PC-9 (cell line): ENCODE data around the gene C10orf71. TPM values are rescaled to one million over a fixed set of nuclear protein-coding genes. Genes with fewer than 3 reads are reported as not detected.

Experiments
- BruUV-seq: library from RNA; stranded (reverse); fragments of 400-500 nt; replicated peaks from 2 replicates; lab custom pipeline; 2021; lab: Mats Ljungman, UMichigan
- CTCF ChIA-PET: fragments of 300-600 bp; sonication (Branson Sonifier 250); formaldehyde crosslinking; loops from one replicate; lab custom pipeline; 2022; ENCODE audit warnings: antibody characterized with exemption; lab: Charles Lee
- POLR2A ChIA-PET: fragments of 300-600 bp; sonication (Branson Sonifier 250); formaldehyde crosslinking; loops from one replicate; lab custom pipeline; 2022; ENCODE audit warnings: antibody characterized with exemption; ENCODE audit not compliant: unreplicated experiment; lab: Charles Lee
- DNase-seq, 2 experiments: peaks; one replicate each; pipeline versions ENCODE4 v3.0.0 to v3.0.0-alpha.2; 2015 to 2022; ENCODE audit warnings: mixed read lengths in 1 of 2
- H2AFZ ChIP-seq: fragments of 200-600 bp; sonication (generic); 2 replicates; pipeline ENCODE4 v1.8.1; 2017; ENCODE audit warnings: antibody characterized with exemption
- H3F3A ChIP-seq: fragments of 200-600 bp; sonication (generic); 2 replicates; pipeline ENCODE4 v1.8.1; 2017; ENCODE audit warnings: antibody characterized with exemption, mild to moderate bottlenecking, low read depth; ENCODE audit not compliant: insufficient read depth
- H3K27ac ChIP-seq: fragments of 200-600 bp; sonication (generic); 2 replicates; pipeline ENCODE4 v1.6.1; 2016; ENCODE audit warnings: mixed run types
- H3K27me3 ChIP-seq: fragments of 200-600 bp; sonication (generic); 2 replicates; pipeline ENCODE4 v1.6.1; 2016; ENCODE audit warnings: low read depth, mixed run types; ENCODE audit not compliant: insufficient read depth
- H3K36me3 ChIP-seq: fragments of 200-600 bp; sonication (generic); 2 replicates; pipeline ENCODE4 v1.6.1; 2016; ENCODE audit warnings: low read depth, mixed run types
- H3K4me1 ChIP-seq: fragments of 200-600 bp; sonication (generic); replicated peaks from 2 replicates; pipeline ENCODE4 v1.6.1; 2016; ENCODE audit warnings: mixed run types; ENCODE audit not compliant: insufficient read depth
- H3K4me2 ChIP-seq: fragments of 200-600 bp; sonication (generic); 2 replicates; pipeline ENCODE4 v1.6.1; 2017; ENCODE audit warnings: mixed run types
- H3K4me3 ChIP-seq: fragments of 200-600 bp; sonication (generic); 2 replicates; pipeline ENCODE4 v1.6.1; 2016; ENCODE audit warnings: mixed run types
- H3K79me2 ChIP-seq: fragments of 200-600 bp; sonication (generic); 2 replicates; pipeline ENCODE4 v1.6.1; 2017; ENCODE audit warnings: low read depth, mixed run types
- H3K9me2 ChIP-seq: fragments of 200-600 bp; sonication (generic); 2 replicates; pipeline ENCODE4 v1.8.1; 2017; ENCODE audit warnings: mild to moderate bottlenecking; ENCODE audit not compliant: insufficient read depth
- H3K9me3 ChIP-seq: fragments of 200-600 bp; sonication (generic); 2 replicates; pipeline ENCODE4 v1.8.1; 2016; ENCODE audit warnings: low read depth; ENCODE audit not compliant: insufficient read depth
- H4K20me1 ChIP-seq: fragments of 200-600 bp; sonication (generic); 2 replicates; pipeline ENCODE4 v1.8.1; 2017; ENCODE audit not compliant: insufficient read depth
- CTCF ChIP-seq: fragments of 200-600 bp; sonication (generic); conservative IDR thresholded peaks from 2 replicates; pipeline ENCODE4 v1.6.1; 2017; ENCODE audit warnings: mixed run types, antibody characterized with exemption, mild to moderate bottlenecking, moderate library complexity
- EZH2 ChIP-seq: fragments of 200-600 bp; sonication (generic); IDR thresholded peaks from 2 replicates; pipeline ENCODE4 v1.8.0; 2017; ENCODE audit warnings: antibody characterized with exemption, low read depth
- intact Hi-C: fragments of 100-400 bp; cut with micrococcal nuclease; formaldehyde crosslinking; loops from one replicate; pipeline ENCODE4 v1.10.0; 2022; ENCODE audit not compliant: unreplicated experiment
- total RNA-seq: library from RNA; stranded (reverse); gene quantifications from 2 replicates; pipeline ENCODE4 v1.2.3, GENCODE V29; 2021

The C10orf71 gene
- total RNA-seq, 1 experiment from 2014 or later: not detected

- CTCF ChIA-PET: no interaction called here
- TF ChIP-seq EZH2 (no peak), CTCF (no peak)
- intact Hi-C loops: no loop called here
- Histone ChIP-seq H3K9me3 (no peaks in the 10 kb centered on the region), H3K36me3 (no peaks in the 10 kb centered on the region), H3K4me3 (no peak overlapping the region), H2AFZ (no peak overlapping the region), H3K4me2 (no peak overlapping the region), H3K27ac (no peak overlapping the region), H3K27me3 (peaks cover 40% of the 10 kb centered on the region), H3K79me2 (no peaks in the 10 kb centered on the region), H3K4me1 (no peaks in the 10 kb centered on the region), H3K9me2 (no peaks in the 10 kb centered on the region), H4K20me1 (no peaks in the 10 kb centered on the region), H3F3A (no peaks in the 10 kb centered on the region)
- POLR2A ChIA-PET: no interaction called here
- no TSS peak for BruUV-seq
- no peak for DNase-seq
These were observed 12.1 kb downstream of the C10orf71 start for GRCh38 chr10:49310901-49311554.

GRCh38 chr10:49311555-49312236 is 12.7 kb downstream of the C10orf71 start:
- Histone ChIP-seq H3K9me3 (no peaks in the 10 kb centered on the region), H3K4me2 (no peak overlapping the region), H3K79me2 (no peaks in the 10 kb centered on the region), H3K27me3 (peaks cover 35% of the 10 kb centered on the region), H3K27ac (no peak overlapping the region), H3K4me1 (no peaks in the 10 kb centered on the region), H3K9me2 (no peaks in the 10 kb centered on the region), H2AFZ (no peak overlapping the region), H3K4me3 (no peak overlapping the region), H3F3A (no peaks in the 10 kb centered on the region), H4K20me1 (no peaks in the 10 kb centered on the region), H3K36me3 (no peaks in the 10 kb centered on the region)
- no TSS peak for BruUV-seq
- intact Hi-C loops: no loop called here
- no peak for DNase-seq
- ChIA-PET CTCF (no interaction called here), POLR2A (no interaction called here)
- no peak for TF ChIP-seq CTCF
- TF ChIP-seq EZH2: no peak

GRCh38 chr10:49312246-49312869 is 13.4 kb downstream of the C10orf71 start:
- H3K4me2 ChIP-seq: no peak overlapping the region
- H3K4me3 ChIP-seq: no peak overlapping the region
- H2AFZ ChIP-seq: no peak overlapping the region
- H3K36me3 ChIP-seq: no peaks in the 10 kb centered on the region
- H3K27ac ChIP-seq: no peak overlapping the region
- ChIA-PET CTCF (no interaction called here), POLR2A (no interaction called here)
- DNase-seq: no peak
- no peak for TF ChIP-seq CTCF
- no peak for TF ChIP-seq EZH2
- H4K20me1 ChIP-seq: no peaks in the 10 kb centered on the region
- H3K9me3 ChIP-seq: no peaks in the 10 kb centered on the region
- no peaks in the 10 kb centered on the region for H3K9me2 ChIP-seq
- peaks cover 31% of the 10 kb centered on the region for H3K27me3 ChIP-seq
- no peaks in the 10 kb centered on the region for H3K4me1 ChIP-seq
- no peaks in the 10 kb centered on the region for H3K79me2 ChIP-seq
- BruUV-seq: no TSS peak
- H3F3A ChIP-seq: no peaks in the 10 kb centered on the region
- intact Hi-C loops: no loop called here
